Coronary artery (tissue), 2 donors: ENCODE measurements around the gene PID1.

Experiments used
- DNase-seq: peaks from one replicate; pipeline ENCODE4 v3.0.0-alpha.2; 2017; ENCODE audit warnings: low spot score
- H3K27ac ChIP-seq, 2 donors: fragments of 200-600 bp; sonication (generic); one replicate each; pipeline ENCODE4 v1.5.1; 2016 to 2019
- H3K4me3 ChIP-seq: fragments of 200-600 bp; sonication (generic); 2 replicates; pipeline ENCODE4 v1.5.1; 2016; ENCODE audit warnings: mild to moderate bottlenecking, moderate library complexity
- CTCF ChIP-seq: fragments of 200-600 bp; sonication (generic); IDR thresholded peaks from one replicate; pipeline ENCODE4 v1.5.1; 2019; ENCODE audit warnings: antibody characterized with exemption

Gene PID1

GRCh38 chr2:229223107-229223506, 48.0 kb downstream of the PID1 start:
- H3K27ac ChIP-seq: no peak overlapping the region
- no peak for DNase-seq
- H3K4me3 ChIP-seq: no peak overlapping the region
- no peak for TF ChIP-seq CTCF

- DNase-seq: no peak
- TF ChIP-seq CTCF: no peak
- no peak overlapping the region for H3K27ac ChIP-seq
- H3K4me3 ChIP-seq: no peak overlapping the region
These were observed 49.4 kb downstream of the PID1 start for GRCh38 chr2:229221641-229222040.

GRCh38 chr2:229220254-229220653, 50.8 kb downstream of the PID1 start:
- Histone ChIP-seq H3K4me3 (no peak overlapping the region), H3K27ac (no peak overlapping the region)
- DNase-seq: no peak
- TF ChIP-seq CTCF: no peak

DNA sequence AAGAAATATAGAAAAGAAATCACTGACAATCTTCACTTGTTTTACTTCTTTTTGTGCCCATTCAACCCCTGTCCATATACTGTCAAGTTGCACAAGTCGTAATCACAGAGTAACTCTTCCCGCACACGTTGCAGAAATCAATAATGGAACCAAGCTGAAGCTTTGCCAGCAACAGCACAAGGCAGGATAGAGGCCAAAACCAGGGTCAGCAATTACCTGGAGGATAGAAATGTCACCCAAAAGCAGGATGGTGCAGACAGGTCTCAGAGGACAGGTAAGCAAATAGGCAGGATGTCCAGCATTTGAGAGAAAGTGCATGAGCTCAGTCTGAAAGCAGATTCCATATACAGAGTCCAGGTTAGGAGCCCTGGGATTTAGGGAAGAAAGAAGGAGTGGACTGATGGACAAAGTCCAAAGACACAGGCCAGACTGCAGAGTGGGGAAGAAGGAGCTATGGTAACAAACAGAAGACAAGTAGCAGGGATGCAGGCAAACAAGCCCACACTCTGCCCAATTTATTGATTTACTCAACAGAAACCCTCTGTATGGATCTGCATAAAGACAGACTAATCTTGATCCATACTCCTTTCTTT, 52.7 kb downstream of the PID1 start:
- no peak for DNase-seq
- Histone ChIP-seq H3K4me3 (no peak overlapping the region), H3K27ac (no peak overlapping the region)
- TF ChIP-seq CTCF: no peak

- no peak for TF ChIP-seq CTCF
- Histone ChIP-seq H3K27ac (no peak overlapping the region), H3K4me3 (no peak overlapping the region)
- no peak for DNase-seq
These were observed 58.8 kb downstream of the PID1 start for GRCh38 chr2:229212241-229212640.

DNA sequence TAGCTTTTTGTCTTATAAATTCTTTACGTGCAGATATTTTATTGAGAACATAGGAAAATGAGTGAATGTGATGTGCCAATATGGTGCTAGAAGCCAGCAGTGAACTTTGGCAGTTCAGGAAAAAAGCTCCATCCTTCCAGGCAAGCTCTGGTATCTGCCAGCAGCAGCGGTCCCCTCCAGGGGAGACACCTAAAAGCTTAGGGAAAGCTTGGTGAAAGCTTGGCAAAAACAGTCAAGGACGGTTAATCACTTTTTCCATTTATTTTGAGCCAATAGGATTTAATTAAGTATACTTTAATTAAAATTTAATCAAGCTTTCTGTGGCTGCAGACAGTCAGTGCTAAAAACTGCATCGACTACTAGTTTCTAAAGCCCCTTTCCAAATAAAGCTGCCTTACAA, 60.4 kb downstream of the PID1 start:
- DNase-seq: no peak
- TF ChIP-seq CTCF: no peak
- no peak overlapping the region for H3K27ac ChIP-seq
- H3K4me3 ChIP-seq: no peak overlapping the region

- no peak for DNase-seq
These were observed 64.5 kb downstream of the PID1 start for GRCh38 chr2:229206548-229206947.

More at GRCh38 chr2:229206548-229206947, 64.5 kb downstream of the PID1 start:
- Histone ChIP-seq H3K4me3 (no peak overlapping the region), H3K27ac (no peak overlapping the region)
- TF ChIP-seq CTCF: no peak
